Stimulated activated naive B cell treated with anti-CD40 and anti-IgM and Interleukin-4, amounts not matched to agents 10 μg/mL and 1 μg/mL and 100 μg/mL, for 72 hours (primary cell): Measurements from ENCODE around the gene GATB.

Experiments
- ATAC-seq, 2 donors: fragments of 150-1000 bp; cut with Tn5 transposase; replicated peaks; 2 replicates each; pipeline ENCODE4 v1.10.0; 2021; ENCODE audit warnings: moderate library complexity in 1 of 2
- DNase-seq: peaks from one replicate; pipeline ENCODE4 v3.0.0; 2021
- H3K27ac Mint-ChIP-seq: one replicate; pipeline ENCODE4 v1.8.0; 2022; ENCODE audit warnings: mild to moderate bottlenecking, mixed read lengths
- H3K27me3 Mint-ChIP-seq, 2 donors: one replicate each; pipeline ENCODE4 v1.8.0; 2022; ENCODE audit warnings: mixed read lengths in 2 of 2
- H3K36me3 Mint-ChIP-seq, 2 donors: one replicate each; pipeline ENCODE4 v1.8.0; 2022; ENCODE audit warnings: mixed read lengths in 2 of 2, mild to moderate bottlenecking in 1 of 2
- H3K4me1 Mint-ChIP-seq, 2 donors: one replicate each; pipeline ENCODE4 v1.8.0; 2022; ENCODE audit warnings: mixed read lengths in 2 of 2, mild to moderate bottlenecking in 1 of 2
- H3K4me3 Mint-ChIP-seq, 2 donors: one replicate each; pipeline ENCODE4 v1.8.0; 2022; ENCODE audit warnings: mild to moderate bottlenecking in 2 of 2, mixed read lengths in 2 of 2, moderate library complexity in 1 of 2
- H3K9me3 Mint-ChIP-seq, 2 donors: one replicate each; pipeline ENCODE4 v1.8.0; 2022; ENCODE audit warnings: mixed read lengths in 2 of 2, mild to moderate bottlenecking in 1 of 2

The GATB gene, protein sequence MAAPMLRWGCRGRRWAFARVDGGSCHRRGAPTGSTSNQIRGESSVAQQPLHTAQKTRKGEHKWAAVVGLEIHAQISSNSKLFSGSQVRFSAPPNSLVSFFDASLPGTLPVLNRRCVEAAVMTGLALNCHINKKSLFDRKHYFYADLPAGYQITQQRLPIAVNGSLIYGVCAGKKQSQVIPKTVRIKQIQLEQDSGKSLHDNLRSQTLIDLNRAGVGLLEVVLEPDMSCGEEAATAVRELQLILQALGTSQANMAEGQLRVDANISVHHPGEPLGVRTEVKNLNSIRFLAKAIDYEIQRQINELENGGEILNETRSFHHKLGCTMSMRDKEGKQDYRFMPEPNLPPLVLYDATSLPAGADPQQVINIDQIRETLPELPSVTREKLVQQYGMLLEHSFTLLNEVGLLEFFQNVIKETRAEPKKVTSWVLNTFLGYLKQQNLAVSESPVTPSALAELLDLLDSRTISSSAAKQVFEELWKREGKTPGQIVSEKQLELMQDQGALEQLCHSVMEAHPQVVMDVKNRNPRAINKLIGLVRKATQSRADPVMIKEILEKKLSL

DNA sequence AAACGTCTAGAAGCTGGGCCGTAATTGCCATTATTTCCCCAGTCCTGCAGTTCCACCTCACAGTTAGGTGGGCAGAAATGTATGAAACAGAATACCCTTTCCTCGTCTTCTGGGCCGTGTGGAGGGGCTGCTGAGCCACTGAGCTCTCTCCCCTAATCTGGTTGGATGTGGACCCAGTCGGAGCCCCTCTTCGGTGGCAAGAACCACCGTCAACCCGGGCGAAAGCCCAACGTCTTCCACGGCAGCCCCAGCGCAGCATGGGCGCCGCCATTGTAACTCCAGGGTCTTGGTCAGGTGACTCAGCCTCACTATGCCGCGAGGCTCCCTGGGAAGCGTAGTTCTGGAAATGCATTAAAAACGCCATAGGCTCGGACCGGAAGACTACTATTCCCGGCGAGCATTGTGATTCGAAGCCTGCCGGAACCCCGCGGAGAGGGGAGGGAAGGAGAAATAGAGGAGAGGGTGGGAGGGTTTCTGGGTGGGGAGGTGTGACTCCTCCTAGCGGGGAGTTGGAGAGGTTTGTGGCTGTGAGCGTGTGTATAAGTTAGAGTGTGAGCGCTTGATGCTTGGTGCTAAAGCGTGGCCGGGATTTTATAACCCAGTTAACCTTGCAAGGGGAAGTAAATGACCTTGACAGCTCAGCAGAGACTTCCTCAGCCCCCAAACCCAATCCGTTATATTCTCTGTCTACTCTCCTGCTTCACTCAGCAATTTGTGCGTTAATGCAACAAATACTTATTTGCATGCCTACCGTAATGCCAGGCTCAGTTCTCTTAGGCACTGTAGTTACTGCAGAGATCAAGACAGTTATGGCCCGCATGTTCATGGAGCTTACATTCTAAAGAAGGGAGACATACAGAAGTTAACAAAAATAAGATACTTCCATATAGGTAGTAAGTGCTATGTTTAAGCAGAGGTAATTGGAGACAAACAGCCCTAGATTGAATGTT, at the start of gene GATB:
Gene GATB (minus strand): TSS at position 296 of the 950 bp plus-strand sequence. CDS start 25 bp downstream, at position 271.
- ATAC-seq (peak; percentile 99 to 100), DNase-seq (peak; percentile 91)
- peak within 1 kb of the TSS; percentile 100 for H3K27ac Mint-ChIP-seq
- no peaks in the 10 kb centered on the region for H3K9me3 Mint-ChIP-seq
- peaks cover 6 to 9% of the 10 kb centered on the region in 2 donors for H3K4me1 Mint-ChIP-seq
- peak within 1 kb of the TSS; percentile 96 to 100 for H3K4me3 Mint-ChIP-seq
- H3K36me3 Mint-ChIP-seq = peaks cover 6 to 13% of the 10 kb centered on the region in 2 donors
- H3K27me3 Mint-ChIP-seq = peaks cover 6 to 9% of the 10 kb centered on the region in 2 donors

- H3K36me3 Mint-ChIP-seq = no peaks in the 10 kb centered on the region
- H3K27me3 Mint-ChIP-seq = no peaks in the 10 kb centered on the region
- H3K4me3 Mint-ChIP-seq = no peak overlapping the region
- ATAC-seq (no peak), DNase-seq (no peak)
- H3K27ac Mint-ChIP-seq = no peak overlapping the region
- H3K9me3 Mint-ChIP-seq = no peaks in the 10 kb centered on the region
- no peaks in the 10 kb centered on the region for H3K4me1 Mint-ChIP-seq
Measured at GRCh38 chr4:151810476-151810875, 49.7 kb upstream of the GATB start.

GRCh38 chr4:151809716-151810115, 48.9 kb upstream of the GATB start:
- Mint-ChIP-seq H3K4me1 (no peaks in the 10 kb centered on the region), H3K9me3 (no peaks in the 10 kb centered on the region), H3K27ac (no peak overlapping the region), H3K27me3 (no peaks in the 10 kb centered on the region), H3K36me3 (no peaks in the 10 kb centered on the region), H3K4me3 (no peak overlapping the region)
- no peak for DNase-seq
- no peak for ATAC-seq

DNA sequence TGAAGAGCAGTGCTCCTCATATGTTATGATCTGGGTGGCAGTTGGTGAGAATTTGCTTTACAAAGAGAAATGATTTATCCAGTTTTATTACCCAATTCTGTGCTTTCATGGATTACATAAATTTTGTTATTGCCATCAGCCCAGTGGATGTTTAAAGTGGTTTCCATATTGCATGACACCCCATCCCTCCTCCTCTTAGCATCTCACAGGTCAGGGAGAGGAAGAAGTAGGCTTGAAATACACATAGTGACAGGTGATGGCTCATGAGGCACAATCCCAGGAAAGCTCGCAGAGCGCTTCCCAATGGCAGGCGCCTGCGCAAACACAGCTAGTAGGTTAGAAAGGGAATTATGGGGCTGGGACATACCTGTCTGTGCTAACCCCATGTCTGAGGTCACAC, 47.7 kb upstream of the GATB start:
- ATAC-seq = no peak

DNA sequence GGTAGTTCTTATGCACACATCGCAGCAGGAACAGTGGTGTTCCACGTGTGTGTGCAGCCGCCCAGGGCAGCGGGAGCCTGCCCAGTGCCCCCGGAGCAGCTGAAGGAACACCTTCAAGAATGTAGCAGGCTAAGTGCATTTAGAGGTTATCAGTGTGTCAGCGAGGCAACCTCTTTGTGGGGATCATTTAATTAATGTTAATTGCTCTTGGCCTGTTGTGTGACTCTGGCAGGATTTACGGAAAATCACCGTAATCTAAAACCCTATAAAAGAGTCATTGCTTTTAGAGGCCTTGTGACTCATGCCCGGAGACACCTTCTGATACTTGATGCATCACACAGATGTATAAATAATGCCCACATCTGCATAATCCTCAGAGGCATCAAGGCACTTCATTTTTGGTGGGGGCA, 47.3 kb upstream of the GATB start:
- no peak for DNase-seq
- Mint-ChIP-seq H3K9me3 (no peaks in the 10 kb centered on the region), H3K27ac (no peak overlapping the region), H3K36me3 (no peaks in the 10 kb centered on the region), H3K4me1 (no peaks in the 10 kb centered on the region), H3K4me3 (no peak overlapping the region), H3K27me3 (no peaks in the 10 kb centered on the region)
- ATAC-seq = no peak

More for the DNA sequence above, 47.7 kb upstream of the GATB start:
- Mint-ChIP-seq H3K4me3 (no peak overlapping the region), H3K36me3 (no peaks in the 10 kb centered on the region), H3K27me3 (no peaks in the 10 kb centered on the region), H3K9me3 (no peaks in the 10 kb centered on the region), H3K27ac (no peak overlapping the region), H3K4me1 (no peaks in the 10 kb centered on the region)
- no peak for DNase-seq

DNA sequence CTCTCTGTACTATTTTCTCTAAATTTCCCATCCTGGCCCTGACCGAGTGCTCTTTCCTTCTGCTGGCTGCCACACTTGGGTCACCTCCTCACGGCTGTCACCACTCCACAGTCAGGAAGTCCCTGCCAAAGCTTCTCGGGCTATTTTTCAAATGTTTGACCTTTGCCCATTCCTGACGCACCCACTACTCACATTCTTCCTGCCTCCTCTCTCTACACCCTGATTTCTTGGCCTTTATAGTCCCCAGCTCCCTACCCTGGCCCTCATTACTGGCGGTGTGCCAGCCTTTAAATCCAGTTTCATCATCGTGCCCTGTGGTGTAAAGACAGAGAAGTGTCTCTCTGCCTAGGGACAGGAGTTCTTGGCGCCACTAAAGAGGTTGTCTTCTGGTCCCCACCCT, 46.4 kb upstream of the GATB start:
- DNase-seq = no peak
- no peak overlapping the region for H3K4me3 Mint-ChIP-seq
- no peaks in the 10 kb centered on the region for H3K9me3 Mint-ChIP-seq
- H3K36me3 Mint-ChIP-seq = no peaks in the 10 kb centered on the region
- no peaks in the 10 kb centered on the region for H3K27me3 Mint-ChIP-seq
- no peaks in the 10 kb centered on the region for H3K4me1 Mint-ChIP-seq
- no peak for ATAC-seq
- H3K27ac Mint-ChIP-seq = no peak overlapping the region

- Mint-ChIP-seq H3K27me3 (no peaks in the 10 kb centered on the region), H3K36me3 (no peaks in the 10 kb centered on the region), H3K27ac (no peak overlapping the region), H3K9me3 (no peaks in the 10 kb centered on the region), H3K4me3 (no peak overlapping the region), H3K4me1 (no peaks in the 10 kb centered on the region)
- DNase-seq (no peak), ATAC-seq (no peak)
Measured at GRCh38 chr4:151806511-151806927, 45.7 kb upstream of the GATB start.

DNA sequence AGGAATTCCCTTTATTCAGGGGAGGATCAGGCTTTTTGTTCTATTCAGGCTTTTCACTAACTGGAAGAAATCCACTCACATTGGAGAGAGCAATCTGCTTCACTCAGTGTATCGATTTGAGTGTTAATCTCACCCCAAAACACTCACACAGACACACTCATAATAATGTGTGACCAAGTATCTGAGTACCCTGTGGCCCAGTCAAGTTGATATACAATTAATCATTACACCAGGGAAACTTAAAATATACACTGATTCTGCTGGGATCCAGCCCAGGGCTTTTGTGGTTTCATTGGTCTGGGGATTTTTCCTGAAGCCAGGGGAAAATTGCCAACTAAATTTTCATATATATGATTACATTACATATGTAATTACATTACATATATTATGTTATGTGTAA, 44.0 kb upstream of the GATB start:
- Mint-ChIP-seq H3K4me1 (no peaks in the 10 kb centered on the region), H3K27me3 (no peaks in the 10 kb centered on the region), H3K4me3 (no peak overlapping the region), H3K9me3 (no peaks in the 10 kb centered on the region), H3K27ac (no peak overlapping the region), H3K36me3 (no peaks in the 10 kb centered on the region)
- ATAC-seq (no peak), DNase-seq (no peak)

- DNase-seq (no peak), ATAC-seq (no peak)
- no peak overlapping the region for H3K27ac Mint-ChIP-seq
- no peaks in the 10 kb centered on the region for H3K27me3 Mint-ChIP-seq
- no peaks in the 10 kb centered on the region for H3K36me3 Mint-ChIP-seq
- no peaks in the 10 kb centered on the region for H3K9me3 Mint-ChIP-seq
- no peak overlapping the region for H3K4me3 Mint-ChIP-seq
- no peaks in the 10 kb centered on the region for H3K4me1 Mint-ChIP-seq
Measured at GRCh38 chr4:151804086-151804630, 43.4 kb upstream of the GATB start.

DNA sequence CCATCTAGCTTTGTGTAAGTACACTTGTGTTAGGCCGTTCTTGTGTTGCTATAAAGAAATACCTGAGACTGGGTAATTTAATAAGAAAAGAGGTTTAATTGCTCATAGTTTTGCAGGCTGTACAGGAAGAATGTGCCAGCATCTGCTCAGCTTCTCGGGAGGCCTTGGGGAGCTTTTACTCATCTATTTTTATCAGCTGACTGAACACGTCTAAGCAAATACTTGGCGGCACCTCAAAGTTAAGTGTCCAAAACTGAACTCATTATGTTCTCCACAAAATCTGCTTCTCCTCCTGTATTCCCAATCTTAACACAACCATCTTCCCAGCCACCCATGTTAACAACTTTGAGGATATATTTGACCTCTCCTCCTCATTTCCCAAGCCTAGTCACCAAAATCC, 42.4 kb upstream of the GATB start:
- Mint-ChIP-seq H3K27ac (no peak overlapping the region), H3K9me3 (no peaks in the 10 kb centered on the region), H3K4me3 (no peak overlapping the region), H3K4me1 (no peaks in the 10 kb centered on the region), H3K36me3 (no peaks in the 10 kb centered on the region), H3K27me3 (no peaks in the 10 kb centered on the region)
- no peak for ATAC-seq
- no peak for DNase-seq

GRCh38 chr4:151801547-151802516, 41.0 kb upstream of the GATB start:
- ATAC-seq (peak; percentile 65 to 67), DNase-seq (peak; percentile 17)
- Mint-ChIP-seq H3K27me3 (peaks cover 0 to 6% of the 10 kb centered on the region in 2 donors), H3K4me1 (no peaks in the 10 kb centered on the region), H3K9me3 (no peaks in the 10 kb centered on the region), H3K4me3 (no peak overlapping the region), H3K36me3 (no peaks in the 10 kb centered on the region), H3K27ac (no peak overlapping the region)

DNA sequence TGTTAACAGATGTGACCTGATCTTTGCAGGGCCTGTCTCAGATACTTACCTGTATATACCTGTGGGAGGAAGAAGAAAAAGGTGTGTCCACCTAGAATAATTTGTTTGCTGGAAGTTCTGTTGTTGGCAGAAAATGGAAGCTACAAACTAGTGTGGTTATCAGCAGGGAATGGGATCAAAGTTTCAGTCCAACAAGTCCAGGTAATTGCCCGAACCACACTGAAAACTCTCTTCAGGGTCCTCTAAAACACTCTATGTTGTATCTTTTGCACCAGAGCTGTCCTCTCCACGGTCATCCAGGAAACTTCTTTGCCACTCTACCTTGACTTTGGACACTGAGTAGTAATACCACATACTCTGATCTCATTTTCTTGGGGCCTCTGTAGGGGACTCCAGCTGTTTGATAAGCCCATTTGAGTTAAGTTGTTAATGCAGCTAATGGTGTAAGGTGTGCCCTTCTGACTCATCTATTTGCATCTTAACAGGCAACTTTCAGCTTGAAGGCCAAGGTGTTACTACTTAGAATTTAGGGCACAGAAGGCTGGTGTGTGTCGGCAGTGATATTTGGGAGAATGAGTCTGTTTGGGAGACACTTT, 38.7 kb upstream of the GATB start:
- H3K4me3 Mint-ChIP-seq = no peak overlapping the region
- no peak for DNase-seq
- H3K27me3 Mint-ChIP-seq = peaks cover 4 to 6% of the 10 kb centered on the region in 2 donors
- H3K36me3 Mint-ChIP-seq = no peaks in the 10 kb centered on the region
- no peaks in the 10 kb centered on the region for H3K4me1 Mint-ChIP-seq
- H3K9me3 Mint-ChIP-seq = no peaks in the 10 kb centered on the region
- H3K27ac Mint-ChIP-seq = no peak overlapping the region
- no peak for ATAC-seq
